T47D (cell line): Measurements from ENCODE around the gene PON3.
A peak's percentile ranks its signal among the peaks of the same experiment; 100 is the strongest.

ENCODE experiments used
- DNase-seq, 2 experiments: peaks; one replicate each; pipeline versions ENCODE4 v3.0.0 to v3.0.0-alpha.2; 2011 to 2012; ENCODE audit warnings: low read depth in 1 of 2, low spot score in 1 of 2
- JUND ChIP-seq: IDR thresholded peaks from 2 replicates; pipeline ENCODE4 v1.6.1; 2012; ENCODE audit warnings: low read depth
- in situ Hi-C: cut with HindIII; loops from 2 replicates; pipeline ENCODE4 v1.10.0; 2016; ENCODE audit warnings: low sequenced_read_pairs, low pct_unique_long_range_greater_than_20kb

The PON3 gene

DNA sequence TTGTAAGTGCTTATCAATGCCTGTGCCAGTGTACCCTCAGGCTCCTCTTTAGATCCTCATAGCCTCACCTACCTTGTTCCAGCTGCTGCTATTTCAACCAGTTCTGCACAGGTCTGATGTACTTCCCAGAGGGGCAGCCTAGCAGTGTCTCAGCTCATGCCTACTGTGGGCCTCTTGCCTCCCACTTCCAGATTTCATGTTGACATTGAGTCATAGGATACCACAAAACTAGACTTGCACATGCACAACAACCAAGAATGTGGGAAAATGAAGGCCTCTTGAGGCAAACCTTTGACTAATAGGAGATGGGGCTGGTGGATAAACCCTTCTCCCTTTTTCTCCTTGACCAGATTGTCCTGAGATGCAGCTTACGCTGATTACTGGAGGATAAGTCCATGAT is 31.0 kb downstream of the PON3 start:
- TF ChIP-seq JUND, result no peak
- in situ Hi-C loops, result no loop called here
- DNase-seq, result no peak

- in situ Hi-C loops, result no loop called here
- TF ChIP-seq JUND, result no peak
- peak in 1 of 2 experiments; percentile 10 for DNase-seq
Observed at GRCh38 chr7:95357623-95358022, 38.6 kb downstream of the PON3 start.

GRCh38 chr7:95342642-95343307 is 53.4 kb downstream of the PON3 start:
- DNase-seq, result peak in 1 of 2 experiments; percentile 67
- no peak for TF ChIP-seq JUND
- in situ Hi-C loops, result no loop called here

DNA sequence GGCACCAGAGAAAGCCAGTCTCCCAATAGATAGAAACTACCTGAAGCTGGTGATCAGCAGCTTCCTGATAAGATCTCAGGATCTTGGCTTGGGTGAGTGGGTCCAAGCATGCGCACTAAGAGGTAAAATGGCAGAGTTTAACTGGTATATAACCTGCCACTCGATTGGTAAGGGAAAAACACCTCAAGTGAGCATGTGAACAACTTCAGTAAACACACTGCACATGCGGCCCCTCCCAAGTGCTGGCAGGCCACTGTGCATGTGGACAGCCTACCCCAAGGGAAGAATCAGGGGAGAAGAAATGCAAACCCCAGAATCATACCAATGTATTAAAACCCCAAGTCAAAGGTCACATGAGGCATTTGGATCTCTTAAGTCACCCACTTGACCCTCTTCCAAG is 54.1 kb downstream of the PON3 start:
- in situ Hi-C loops, result no loop called here
- no peak for DNase-seq
- no peak for TF ChIP-seq JUND

DNA sequence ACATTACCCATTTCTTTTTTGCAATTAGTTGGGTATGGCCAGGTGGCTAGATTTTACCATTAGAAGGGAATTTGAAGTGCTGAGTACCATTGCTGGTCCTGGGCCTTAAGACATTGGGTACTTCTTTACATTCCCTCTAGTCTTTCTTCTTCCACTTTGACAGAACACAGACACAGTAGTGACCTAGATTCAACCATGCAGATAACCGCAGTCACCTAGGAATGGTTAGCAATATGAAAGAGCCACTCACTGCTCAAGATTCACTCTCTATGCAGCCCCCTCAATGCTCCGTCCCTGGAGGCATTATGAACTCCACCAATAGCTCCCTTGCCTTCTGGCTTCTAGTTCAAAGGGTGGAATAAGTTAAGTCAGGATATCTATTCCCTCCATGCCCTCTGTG is 55.7 kb downstream of the PON3 start:
- DNase-seq, result no peak
- TF ChIP-seq JUND, result no peak
- in situ Hi-C loops, result no loop called here

GRCh38 chr7:95338832-95339231 is 57.3 kb downstream of the PON3 start:
- TF ChIP-seq JUND, result no peak
- DNase-seq, result no peak
- in situ Hi-C loops, result no loop called here

DNA sequence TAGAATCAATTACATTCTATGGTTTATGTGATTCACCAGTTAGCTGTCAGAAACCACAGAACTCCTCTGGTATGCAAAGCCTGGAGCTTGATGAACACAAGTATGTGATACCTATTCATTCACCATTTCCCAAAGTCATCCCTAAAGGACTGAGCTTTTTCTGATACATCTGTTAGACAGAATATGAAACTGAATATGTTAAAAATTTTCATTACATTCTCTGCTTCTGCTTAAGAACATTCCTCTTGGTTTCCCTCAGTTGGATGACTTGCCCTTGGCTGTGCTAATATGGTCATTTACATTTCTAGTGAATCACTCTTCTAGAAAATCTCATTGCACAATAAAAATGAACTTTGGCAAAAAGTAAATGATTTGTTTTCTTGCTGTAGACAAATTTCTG is 61.1 kb downstream of the PON3 start:
- no peak for DNase-seq
- TF ChIP-seq JUND, result no peak
- in situ Hi-C loops, result no loop called here

DNA sequence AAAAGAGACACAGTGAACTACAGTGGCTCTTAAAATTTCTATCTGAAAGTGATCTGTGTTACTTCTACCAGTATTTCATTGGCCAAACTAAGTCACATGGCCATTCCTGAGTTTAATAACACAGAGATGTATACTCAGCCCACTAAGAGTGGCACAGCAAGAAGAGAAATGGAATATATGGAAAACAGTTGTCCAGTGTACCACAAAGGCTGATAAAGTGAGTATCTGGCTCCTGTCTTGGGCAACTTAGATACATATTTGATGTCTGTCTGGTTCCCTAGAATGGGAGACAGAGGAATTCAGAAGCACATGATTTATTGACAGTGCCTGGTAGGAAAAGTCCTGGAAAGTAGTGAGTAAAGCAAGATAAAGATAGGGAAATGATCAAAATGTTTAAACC is 61.7 kb downstream of the PON3 start:
- in situ Hi-C loops, result no loop called here
- DNase-seq, result no peak
- TF ChIP-seq JUND, result no peak

- no peak for DNase-seq
- in situ Hi-C loops, result no loop called here
- TF ChIP-seq JUND, result no peak
Observed at GRCh38 chr7:95330961-95331337, 65.2 kb downstream of the PON3 start.

DNA sequence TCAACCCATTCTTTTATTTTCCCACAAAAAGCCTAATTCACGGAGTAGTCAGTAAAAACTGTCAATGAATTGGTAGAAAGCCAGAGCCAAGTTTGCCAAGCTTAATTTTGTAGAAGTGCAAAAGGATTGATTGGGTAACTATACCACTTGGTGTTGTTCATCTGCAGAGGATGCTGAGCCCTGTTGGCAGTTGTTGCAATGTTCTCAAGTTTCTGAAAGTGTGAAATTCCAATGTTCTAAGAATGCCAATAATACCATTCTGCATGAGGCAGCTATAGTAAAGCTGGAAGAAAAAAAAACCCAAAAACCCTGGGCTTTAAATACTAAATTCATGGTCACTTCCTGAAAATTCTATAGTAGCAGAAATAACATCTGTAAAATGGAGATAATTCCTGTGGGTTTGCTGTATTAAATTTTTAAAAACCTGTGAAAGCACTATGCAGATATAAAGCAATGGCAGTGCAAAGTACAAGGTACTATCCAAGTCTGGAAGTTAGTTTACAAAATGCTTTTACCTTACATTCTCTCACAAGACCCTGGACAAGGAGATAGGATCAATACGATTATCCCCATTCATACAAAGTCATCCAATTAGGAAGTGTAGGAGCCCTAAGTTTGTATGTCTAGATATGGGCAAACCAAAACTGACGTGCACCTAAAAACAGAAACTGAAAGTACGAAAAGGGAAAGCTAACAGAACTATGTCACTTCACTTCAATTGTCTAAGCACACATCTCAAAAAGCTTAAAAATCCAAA is 65.8 kb downstream of the PON3 start:
- TF ChIP-seq JUND, result no peak
- in situ Hi-C loops, result no loop called here
- DNase-seq, result peak in 1 of 2 experiments; percentile 6

GRCh38 chr7:95327356-95327755 is 68.8 kb downstream of the PON3 start:
- no peak for TF ChIP-seq JUND
- in situ Hi-C loops, result no loop called here
- DNase-seq, result no peak

DNA sequence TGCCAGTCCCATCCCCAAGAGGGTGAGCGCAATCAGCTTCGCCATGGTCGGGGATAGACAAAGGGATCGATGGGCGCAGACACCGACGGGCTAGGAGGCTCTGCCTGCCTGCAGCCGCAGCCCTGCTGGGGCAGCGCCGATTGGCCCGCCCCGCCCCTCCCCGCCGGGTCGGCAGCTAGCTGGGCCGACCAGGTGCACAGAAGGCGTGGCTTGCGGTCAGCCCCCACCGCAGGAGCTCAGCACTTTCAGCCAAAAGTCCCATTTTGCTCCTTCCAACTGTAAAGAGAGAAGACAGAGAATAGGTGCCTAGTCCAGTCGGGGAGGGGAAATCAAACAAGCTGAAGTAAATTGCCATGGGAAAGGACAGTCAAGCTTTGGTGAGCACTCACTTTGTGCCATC is 71.7 kb downstream of the PON3 start, which contains the start of gene PON1:
PON1 (minus strand) TSS at position 102 of the 400 bp plus-strand sequence; CDS start at position 45, 57 bp downstream.
- in situ Hi-C loops, result no loop called here
- no peak for TF ChIP-seq JUND
- no peak for DNase-seq

DNA sequence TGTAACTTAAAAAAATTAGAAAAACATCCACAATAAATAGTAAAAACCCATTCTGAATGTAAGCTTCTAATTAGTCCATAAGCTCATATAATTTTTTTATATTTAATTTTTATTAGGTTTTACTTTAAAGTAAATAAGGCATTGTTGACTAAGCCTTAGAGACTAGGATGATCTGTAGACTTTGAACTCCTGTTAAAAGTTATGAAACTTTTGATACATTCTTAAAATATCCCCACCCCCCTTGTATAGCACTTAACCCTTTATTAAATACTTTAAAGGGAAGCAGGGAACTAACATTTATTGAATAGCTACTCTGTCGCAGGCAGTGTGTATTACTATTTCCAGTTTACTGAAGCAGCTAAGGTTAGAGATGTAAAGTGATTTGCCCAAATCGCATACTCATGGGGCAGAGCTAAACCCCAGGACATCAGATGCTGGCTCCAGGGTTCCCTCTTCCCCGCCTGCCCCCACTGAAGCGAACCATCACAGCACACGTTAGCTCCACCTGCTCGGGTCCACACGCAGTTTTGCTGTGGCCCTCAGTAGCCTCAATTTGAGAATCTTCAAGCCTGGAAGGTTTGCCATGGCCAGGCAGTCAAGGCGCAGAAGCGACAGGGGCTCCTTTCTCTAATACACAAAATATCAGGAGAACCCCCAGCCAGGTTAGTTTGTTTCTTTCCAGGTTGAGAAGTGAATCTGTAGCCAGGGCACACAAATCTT is 72.6 kb downstream of the PON3 start:
- no peak for DNase-seq
- TF ChIP-seq JUND, result no peak
- in situ Hi-C loops, result no loop called here
